Mesendoderm (in vitro differentiated cells): ENCODE results near the gene TYMP.
A peak's percentile ranks its signal among the peaks of the same experiment; 100 is the strongest.
"Not testable (repeated sequence)": the region's sequence is repeated elsewhere in the genome, so short reads cannot be mapped to it uniquely, and the experiment has no call there.

Source experiments
- DNase-seq: peaks from one replicate; pipeline ENCODE4 v3.0.0; 2013
- H2AK5ac ChIP-seq: 2 replicates; pipeline ENCODE4 v1.6.1; 2013; ENCODE audit warnings: low read length, inconsistent platforms
- H2BK120ac ChIP-seq: 2 replicates; pipeline ENCODE4 v1.6.1; 2013; ENCODE audit warnings: low read depth, mild to moderate bottlenecking, low read length, moderate library complexity, mixed read lengths
- H2BK15ac ChIP-seq: replicated peaks from 2 replicates; pipeline ENCODE4 v1.6.1; 2013; ENCODE audit warnings: low read depth, mild to moderate bottlenecking, moderate library complexity
- H2BK5ac ChIP-seq: 2 replicates; pipeline ENCODE4 v1.6.1; 2013; ENCODE audit warnings: low read length, inconsistent platforms
- H3K18ac ChIP-seq: 2 replicates; pipeline ENCODE4 v1.6.1; 2013; ENCODE audit warnings: mild to moderate bottlenecking, low read length, mixed read lengths
- H3K23ac ChIP-seq: one replicate; pipeline ENCODE4 v1.6.1; 2013; ENCODE audit warnings: low read length
- H3K27ac ChIP-seq: 2 replicates; pipeline ENCODE4 v1.5.1; 2013; ENCODE audit warnings: low read depth, mild to moderate bottlenecking, inconsistent platforms, low read length, moderate library complexity
- H3K27me3 ChIP-seq: 2 replicates; pipeline ENCODE4 v1.6.1; 2013; ENCODE audit warnings: low read length, control low read depth, mild to moderate bottlenecking, inconsistent platforms; ENCODE audit not compliant: insufficient read depth, poor library complexity
- H3K36me3 ChIP-seq: 2 replicates; pipeline ENCODE4 v1.6.1; 2013; ENCODE audit warnings: low read length, inconsistent platforms; ENCODE audit not compliant: control insufficient read depth, insufficient read depth
- H3K4ac ChIP-seq: one replicate; pipeline ENCODE4 v1.6.1; 2013; ENCODE audit warnings: low read depth, mild to moderate bottlenecking, low read length, moderate library complexity
- H3K4me1 ChIP-seq: 2 replicates; pipeline ENCODE4 v1.6.1; 2013; ENCODE audit warnings: low read depth, low read length, inconsistent platforms; ENCODE audit not compliant: control insufficient read depth
- H3K4me2 ChIP-seq: 2 replicates; pipeline ENCODE4 v1.6.1; 2013; ENCODE audit warnings: low read length
- H3K4me3 ChIP-seq: 2 replicates; pipeline ENCODE4 v1.5.1; 2013; ENCODE audit warnings: mild to moderate bottlenecking, low read length
- H3K56ac ChIP-seq: one replicate; pipeline ENCODE4 v1.6.1; 2013; ENCODE audit warnings: low read length
- H3K79me1 ChIP-seq: 2 replicates; pipeline ENCODE4 v1.6.1; 2013; ENCODE audit warnings: low read length, inconsistent platforms
- H3K79me2 ChIP-seq: 2 replicates; pipeline ENCODE4 v1.6.1; 2013; ENCODE audit warnings: mild to moderate bottlenecking, low read length; ENCODE audit not compliant: control insufficient read depth, insufficient read depth
- H3K9ac ChIP-seq: 2 replicates; pipeline ENCODE4 v1.6.1; 2013; ENCODE audit warnings: low read length, inconsistent platforms
- H4K5ac ChIP-seq: one replicate; pipeline ENCODE4 v1.6.1; 2013; ENCODE audit warnings: low read length
- H4K8ac ChIP-seq: one replicate; pipeline ENCODE4 v1.6.1; 2013; ENCODE audit warnings: low read depth, mild to moderate bottlenecking, control low read depth, low read length, moderate library complexity
- WGBS: extraction: QIAGEN DNeasy Blood & Tissue Kit; methylation state at CpG from one replicate; pipeline ENCODE4 v1.1.7; 2013; ENCODE audit warnings: low lambda C conversion rate, missing lambda C conversion rate; ENCODE audit not compliant: insufficient coverage; ENCODE audit errors: extremely low coverage; 5-methylcytosine and 5-hydroxymethylcytosine counted together

Gene TYMP

GRCh38 chr22:50545522-50546325 is 15.9 kb upstream of the TYMP start, which contains the start of gene KLHDC7B:
Gene KLHDC7B (plus strand): TSS chr22:50545899. CDS start chr22:50546244, 345 bp downstream.
- Histone ChIP-seq H3K56ac (no peak within 1 kb of the TSS), H3K9ac (no peak within 1 kb of the TSS), H2BK15ac (no peak within 1 kb of the TSS), H3K4ac (no peak within 1 kb of the TSS), H2BK120ac (no peak within 1 kb of the TSS), H3K18ac (no peak within 1 kb of the TSS), H3K4me3 (no peak within 1 kb of the TSS), H3K4me1 (no peaks in the 10 kb centered on the region), H3K4me2 (no peak within 1 kb of the TSS), H4K5ac (no peak within 1 kb of the TSS), H3K27ac (no peak within 1 kb of the TSS), H3K79me2 (no peaks in the 10 kb centered on the region), H2BK5ac (no peak within 1 kb of the TSS), H3K27me3 (no peaks in the 10 kb centered on the region), H3K79me1 (no peaks in the 10 kb centered on the region), H3K23ac (no peak within 1 kb of the TSS), H3K36me3 (no peaks in the 10 kb centered on the region), H2AK5ac (no peak within 1 kb of the TSS), H4K8ac (no peak within 1 kb of the TSS)
- WGBS = no CpG with 5 or more reads among the region's 10 CpGs
- DNase-seq = peak; percentile 69

- Histone ChIP-seq H3K4ac (no peak overlapping the region), H2BK5ac (no peak overlapping the region), H2BK15ac (no peak overlapping the region), H3K23ac (no peak overlapping the region), H3K18ac (no peak overlapping the region), H3K79me2 (no peaks in the 10 kb centered on the region), H3K4me1 (no peaks in the 10 kb centered on the region), H3K56ac (no peak overlapping the region), H3K9ac (no peak overlapping the region), H3K4me3 (no peak overlapping the region), H2BK120ac (no peak overlapping the region), H3K27me3 (no peaks in the 10 kb centered on the region), H3K36me3 (no peaks in the 10 kb centered on the region), H3K79me1 (no peaks in the 10 kb centered on the region), H3K4me2 (no peak overlapping the region), H4K5ac (no peak overlapping the region), H3K27ac (no peak overlapping the region), H4K8ac (no peak overlapping the region), H2AK5ac (no peak overlapping the region)
- WGBS = no CpG with 5 or more reads among the region's 5 CpGs
- DNase-seq = no peak
These were observed 15.0 kb upstream of the TYMP start for GRCh38 chr22:50544746-50545253.

GRCh38 chr22:50544078-50544745 is 14.4 kb upstream of the TYMP start:
- no peak overlapping the region for H3K27ac ChIP-seq
- no peak overlapping the region for H2BK5ac ChIP-seq
- no peaks in the 10 kb centered on the region for H3K4me1 ChIP-seq
- no peak overlapping the region for H3K18ac ChIP-seq
- H2AK5ac ChIP-seq = no peak overlapping the region
- no peak overlapping the region for H3K9ac ChIP-seq
- no peak overlapping the region for H3K4ac ChIP-seq
- peak; percentile 85 for DNase-seq
- WGBS = no CpG with 5 or more reads among the region's 52 CpGs
- H3K79me2 ChIP-seq = no peaks in the 10 kb centered on the region
- no peak overlapping the region for H3K4me3 ChIP-seq
- no peaks in the 10 kb centered on the region for H3K36me3 ChIP-seq
- no peak overlapping the region for H4K5ac ChIP-seq
- no peak overlapping the region for H3K23ac ChIP-seq
- H3K56ac ChIP-seq = peak overlapping the region; percentile 64
- no peak overlapping the region for H3K4me2 ChIP-seq
- no peak overlapping the region for H2BK120ac ChIP-seq
- H2BK15ac ChIP-seq = no peak overlapping the region
- no peak overlapping the region for H4K8ac ChIP-seq
- H3K27me3 ChIP-seq = no peaks in the 10 kb centered on the region
- no peaks in the 10 kb centered on the region for H3K79me1 ChIP-seq

GRCh38 chr22:50542416-50542927 is 12.7 kb upstream of the TYMP start:
- H2AK5ac ChIP-seq = no peak overlapping the region
- WGBS = no CpG with 5 or more reads among the region's 19 CpGs
- no peak overlapping the region for H3K4ac ChIP-seq
- no peaks in the 10 kb centered on the region for H3K27me3 ChIP-seq
- H4K8ac ChIP-seq = no peak overlapping the region
- no peak overlapping the region for H4K5ac ChIP-seq
- H3K56ac ChIP-seq = no peak overlapping the region
- no peaks in the 10 kb centered on the region for H3K79me2 ChIP-seq
- no peaks in the 10 kb centered on the region for H3K36me3 ChIP-seq
- no peak overlapping the region for H3K4me2 ChIP-seq
- no peaks in the 10 kb centered on the region for H3K4me1 ChIP-seq
- no peak overlapping the region for H3K9ac ChIP-seq
- H3K23ac ChIP-seq = no peak overlapping the region
- H2BK120ac ChIP-seq = no peak overlapping the region
- no peak overlapping the region for H3K27ac ChIP-seq
- no peak overlapping the region for H3K4me3 ChIP-seq
- no peak for DNase-seq
- no peaks in the 10 kb centered on the region for H3K79me1 ChIP-seq
- H2BK5ac ChIP-seq = no peak overlapping the region
- no peak overlapping the region for H3K18ac ChIP-seq
- H2BK15ac ChIP-seq = no peak overlapping the region

GRCh38 chr22:50541667-50542026 is 11.8 kb upstream of the TYMP start:
- not testable (repeated sequence) for H3K18ac ChIP-seq, H4K5ac ChIP-seq, H2BK15ac ChIP-seq, H3K27me3 ChIP-seq, DNase-seq, H3K4me3 ChIP-seq, H3K9ac ChIP-seq, H2BK5ac ChIP-seq, H3K79me2 ChIP-seq, H4K8ac ChIP-seq, H2AK5ac ChIP-seq, H3K4ac ChIP-seq, H3K23ac ChIP-seq, H3K27ac ChIP-seq, H3K36me3 ChIP-seq, H3K4me2 ChIP-seq, H3K79me1 ChIP-seq, H3K4me1 ChIP-seq, H3K56ac ChIP-seq, H2BK120ac ChIP-seq
- no CpG with 5 or more reads among the region's 5 CpGs for WGBS
